ENCODE results near the gene YBX2. TPM values are rescaled to one million over a fixed set of nuclear protein-coding genes. Genes with fewer than 3 reads are reported as not detected.
A peak's percentile ranks its signal among the peaks of the same experiment; 100 is the strongest.

The YBX2 gene
- total and polyA plus RNA-seq, 2 donors (not counting 1 experiment from before 2014, with no cell fraction given) = 0.15 to 0.22 TPM

DNA sequence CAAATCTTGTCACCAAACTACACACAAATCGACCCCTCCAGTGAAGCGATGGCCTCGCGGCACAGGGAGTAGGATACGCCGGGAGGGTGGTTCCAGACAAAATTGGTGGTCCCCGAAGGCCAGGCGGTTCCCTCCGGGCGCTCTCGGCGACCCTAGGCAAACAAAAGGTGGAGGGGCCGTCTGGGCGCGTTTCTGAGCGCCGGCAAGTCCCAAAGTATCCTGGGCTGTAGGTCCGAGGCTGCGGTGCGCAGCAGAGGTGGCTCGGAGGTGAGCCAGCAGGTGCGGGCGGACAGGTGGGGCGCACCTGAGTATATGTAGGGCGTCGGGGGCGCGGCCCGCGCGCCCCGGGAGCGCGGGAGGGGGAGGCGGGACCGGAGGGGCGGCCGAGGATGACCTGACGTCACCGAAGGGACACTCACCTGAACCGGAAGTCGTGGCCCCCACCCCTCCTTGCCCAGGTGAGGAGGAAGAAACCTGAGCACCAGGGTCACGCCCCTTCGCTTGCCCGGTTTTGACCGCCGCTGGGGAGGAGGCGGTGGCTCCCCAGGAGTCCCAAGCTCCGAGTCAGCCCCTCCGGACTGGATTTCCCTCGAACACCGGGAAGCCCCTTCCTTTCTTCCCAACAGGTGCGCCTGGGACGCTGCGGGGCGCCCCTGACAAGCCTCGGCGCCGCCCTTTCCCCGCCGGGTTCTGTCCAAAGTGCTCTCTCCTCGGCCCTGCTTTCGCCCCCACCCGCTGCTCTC, 32.1 kb downstream of the YBX2 start, which contains the start of gene CLDN7:
Gene CLDN7 (minus strand): TSS at position 287 of the 743 bp plus-strand sequence. CDS start 435 bp downstream, outside the sequence.
- 8% methylated on average over 62 of the region's 64 CpGs for WGBS (ENCODE audit: insufficient coverage)
- Histone ChIP-seq H3K4me3 (ENCODE audit: control extremely low read depth in 1 of 5, extremely low read depth in 1 of 5, insufficient read depth in 1 of 5, low read depth in 2 of 5, low read length in 4 of 5) (peak within 1 kb of the TSS in 4 of 5 experiments; percentile 49 to 71 (median 60)), H3K9me3 (ENCODE audit: control extremely low read depth in 1 of 3, control insufficient read depth in 2 of 3, insufficient read depth in 1 of 3, low read length in 2 of 3) (peaks cover 0 to 4% (median 0%) of the 10 kb centered on the region in 3 donors), H3K4me2 (replicated peaks; ENCODE audit: low read depth, low read length, poor library complexity, severe bottlenecking) (peak within 1 kb of the TSS; percentile 99), H3K27me3 (replicated peaks in 1 of 4; ENCODE audit: control extremely low read depth in 1 of 4, control insufficient read depth in 3 of 4, insufficient read depth in 4 of 4, low read length in 3 of 4) (peaks cover 0 to 17% (median 8%) of the 10 kb centered on the region in 4 experiments), H3K27ac (ENCODE audit: low read length in 2 of 2) (peak within 1 kb of the TSS in 1 of 2 donors; percentile 59), H3K79me2 (ENCODE audit: control insufficient read depth, insufficient read depth, low read length) (no peaks in the 10 kb centered on the region), H2AFZ (ENCODE audit: insufficient read depth, low read depth, low read length, poor library complexity, severe bottlenecking) (peak within 1 kb of the TSS; percentile 96), H3K36me3 (replicated peaks in 1 of 2; ENCODE audit: control extremely low read depth in 1 of 2, control insufficient read depth in 1 of 2, extremely low read depth in 1 of 2, insufficient read depth in 2 of 2, low read length in 1 of 2) (peaks cover 3 to 17% of the 10 kb centered on the region in 2 experiments), H3K9ac (ENCODE audit: low read length) (peak within 1 kb of the TSS; percentile 66), H4K20me1 (ENCODE audit: control insufficient read depth, insufficient read depth, low read length, poor library complexity, severe bottlenecking) (no peaks in the 10 kb centered on the region), H3K4me1 (ENCODE audit: control insufficient read depth in 2 of 2, insufficient read depth in 2 of 2, low read length in 2 of 2) (peaks cover 27 to 32% of the 10 kb centered on the region in 2 donors)
- ATAC-seq (ENCODE audit: low read depth) = no peak
- peak within 1 kb of the TSS; percentile 84 for H3K4me3 Mint-ChIP-seq
- POLR2A ChIA-PET = interaction anchor here (0.9 kb wide), 1 partner anchor 24 kb away, joined by 9 read pairs; no protein-coding TSS in a partner anchor
- peaks cover 27% of the 10 kb centered on the region for H3K4me1 Mint-ChIP-seq
- intact Hi-C loops (cut with micrococcal nuclease) = loop anchor here (2.0 kb wide), 1 partner anchor 18 kb away; the partner anchor contains the start of gene SLC2A4
- H3K9me3 Mint-ChIP-seq (ENCODE audit: insufficient read depth) = no peaks in the 10 kb centered on the region
- CTCF ChIA-PET = no interaction called here
- peaks cover 23% of the 10 kb centered on the region for H3K27me3 Mint-ChIP-seq
- peak within 1 kb of the TSS; percentile 66 for H3K27ac Mint-ChIP-seq
- DNase-seq = peak; percentile 50
- TF ChIP-seq, protein P1, sequence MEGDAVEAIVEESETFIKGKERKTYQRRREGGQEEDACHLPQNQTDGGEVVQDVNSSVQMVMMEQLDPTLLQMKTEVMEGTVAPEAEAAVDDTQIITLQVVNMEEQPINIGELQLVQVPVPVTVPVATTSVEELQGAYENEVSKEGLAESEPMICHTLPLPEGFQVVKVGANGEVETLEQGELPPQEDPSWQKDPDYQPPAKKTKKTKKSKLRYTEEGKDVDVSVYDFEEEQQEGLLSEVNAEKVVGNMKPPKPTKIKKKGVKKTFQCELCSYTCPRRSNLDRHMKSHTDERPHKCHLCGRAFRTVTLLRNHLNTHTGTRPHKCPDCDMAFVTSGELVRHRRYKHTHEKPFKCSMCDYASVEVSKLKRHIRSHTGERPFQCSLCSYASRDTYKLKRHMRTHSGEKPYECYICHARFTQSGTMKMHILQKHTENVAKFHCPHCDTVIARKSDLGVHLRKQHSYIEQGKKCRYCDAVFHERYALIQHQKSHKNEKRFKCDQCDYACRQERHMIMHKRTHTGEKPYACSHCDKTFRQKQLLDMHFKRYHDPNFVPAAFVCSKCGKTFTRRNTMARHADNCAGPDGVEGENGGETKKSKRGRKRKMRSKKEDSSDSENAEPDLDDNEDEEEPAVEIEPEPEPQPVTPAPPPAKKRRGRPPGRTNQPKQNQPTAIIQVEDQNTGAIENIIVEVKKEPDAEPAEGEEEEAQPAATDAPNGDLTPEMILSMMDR (IDR thresholded peaks at IDR 0.05) = no peak
- TF ChIP-seq EZH2 (IDR thresholded peaks at IDR 0.05; ENCODE audit: borderline replicate concordance, insufficient read depth, low read depth, low read length, poor library complexity, severe bottlenecking) = no peak

All from B cell (primary cell).